Coronary artery (tissue), 2 donors: Measurements from ENCODE around the gene FLT3.

Experiments
- DNase-seq: peaks from one replicate; pipeline ENCODE4 v3.0.0-alpha.2; 2017; ENCODE audit warnings: low spot score
- H3K27ac ChIP-seq, 2 donors: fragments of 200-600 bp; sonication (generic); one replicate each; pipeline ENCODE4 v1.5.1; 2016 to 2019
- H3K4me3 ChIP-seq: fragments of 200-600 bp; sonication (generic); 2 replicates; pipeline ENCODE4 v1.5.1; 2016; ENCODE audit warnings: mild to moderate bottlenecking, moderate library complexity
- TF ChIP-seq, protein P1 (sequence below): fragments of 200-600 bp; sonication (generic); IDR thresholded peaks from one replicate; pipeline ENCODE4 v1.5.1; 2019; ENCODE audit warnings: antibody characterized with exemption

The FLT3 gene

GRCh38 chr13:28002886-28003698 lies 97.3 kb downstream of the FLT3 start:
- DNase-seq: no peak
- H3K4me3 ChIP-seq: no peak overlapping the region
- H3K27ac ChIP-seq: no peak overlapping the region
- TF ChIP-seq, protein P1, sequence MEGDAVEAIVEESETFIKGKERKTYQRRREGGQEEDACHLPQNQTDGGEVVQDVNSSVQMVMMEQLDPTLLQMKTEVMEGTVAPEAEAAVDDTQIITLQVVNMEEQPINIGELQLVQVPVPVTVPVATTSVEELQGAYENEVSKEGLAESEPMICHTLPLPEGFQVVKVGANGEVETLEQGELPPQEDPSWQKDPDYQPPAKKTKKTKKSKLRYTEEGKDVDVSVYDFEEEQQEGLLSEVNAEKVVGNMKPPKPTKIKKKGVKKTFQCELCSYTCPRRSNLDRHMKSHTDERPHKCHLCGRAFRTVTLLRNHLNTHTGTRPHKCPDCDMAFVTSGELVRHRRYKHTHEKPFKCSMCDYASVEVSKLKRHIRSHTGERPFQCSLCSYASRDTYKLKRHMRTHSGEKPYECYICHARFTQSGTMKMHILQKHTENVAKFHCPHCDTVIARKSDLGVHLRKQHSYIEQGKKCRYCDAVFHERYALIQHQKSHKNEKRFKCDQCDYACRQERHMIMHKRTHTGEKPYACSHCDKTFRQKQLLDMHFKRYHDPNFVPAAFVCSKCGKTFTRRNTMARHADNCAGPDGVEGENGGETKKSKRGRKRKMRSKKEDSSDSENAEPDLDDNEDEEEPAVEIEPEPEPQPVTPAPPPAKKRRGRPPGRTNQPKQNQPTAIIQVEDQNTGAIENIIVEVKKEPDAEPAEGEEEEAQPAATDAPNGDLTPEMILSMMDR: no peak

DNA sequence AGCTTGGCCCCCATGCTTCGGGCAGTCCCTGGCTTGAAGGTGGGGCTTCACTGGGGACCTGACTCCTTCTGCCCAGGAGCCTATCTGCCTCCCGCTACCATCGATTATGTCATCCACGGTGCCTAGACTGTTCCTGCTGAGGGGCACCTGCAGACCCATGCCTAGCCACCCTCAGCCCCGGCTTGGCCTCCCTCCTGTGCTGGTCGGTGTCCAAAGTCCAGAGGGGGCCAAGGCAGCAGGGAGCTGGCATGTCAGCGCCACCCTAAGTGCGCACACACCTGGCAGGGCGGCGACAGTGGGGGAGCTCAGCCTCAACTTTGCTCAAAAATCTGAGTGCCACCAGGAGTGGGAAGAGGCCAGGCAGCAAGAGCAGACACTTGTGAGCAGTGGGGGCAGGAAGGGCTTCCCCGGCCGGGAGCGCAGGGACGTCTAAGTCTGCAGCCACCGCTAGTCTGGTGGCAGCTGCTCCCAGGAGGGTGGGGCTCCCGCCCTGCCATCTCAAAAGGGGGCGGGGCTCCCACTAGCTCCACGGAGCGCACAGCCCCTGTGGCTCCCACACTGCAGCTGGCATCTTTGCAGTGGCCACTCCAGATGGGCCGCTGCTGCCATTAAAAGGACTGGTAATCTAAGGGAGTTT lies 98.4 kb downstream of the FLT3 start:
- TF ChIP-seq, protein P1: no peak
- no peak for DNase-seq
- no peak overlapping the region for H3K27ac ChIP-seq
- H3K4me3 ChIP-seq: no peak overlapping the region

DNA sequence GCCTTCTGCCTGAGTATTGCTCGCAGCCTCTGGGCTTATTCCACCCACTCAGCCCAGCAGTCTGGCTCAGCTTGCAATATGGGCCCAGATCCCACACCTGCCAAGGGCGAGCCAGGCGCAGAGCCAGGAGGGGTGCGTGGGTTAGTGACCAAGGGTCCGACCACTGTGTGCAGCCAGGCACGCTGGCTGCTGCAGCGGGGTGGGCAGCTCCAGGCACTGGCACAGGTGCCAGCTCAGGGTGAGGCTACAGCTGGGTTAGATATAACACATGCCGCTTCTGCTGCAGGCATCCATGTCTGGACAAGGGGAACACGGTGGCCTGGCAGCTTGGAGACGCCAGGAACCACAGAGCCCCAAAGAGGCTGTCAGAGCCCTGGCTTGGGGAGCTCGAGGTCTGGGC lies 99.3 kb downstream of the FLT3 start:
- Histone ChIP-seq H3K4me3 (no peak overlapping the region), H3K27ac (no peak overlapping the region)
- no peak for DNase-seq
- TF ChIP-seq, protein P1: no peak

DNA sequence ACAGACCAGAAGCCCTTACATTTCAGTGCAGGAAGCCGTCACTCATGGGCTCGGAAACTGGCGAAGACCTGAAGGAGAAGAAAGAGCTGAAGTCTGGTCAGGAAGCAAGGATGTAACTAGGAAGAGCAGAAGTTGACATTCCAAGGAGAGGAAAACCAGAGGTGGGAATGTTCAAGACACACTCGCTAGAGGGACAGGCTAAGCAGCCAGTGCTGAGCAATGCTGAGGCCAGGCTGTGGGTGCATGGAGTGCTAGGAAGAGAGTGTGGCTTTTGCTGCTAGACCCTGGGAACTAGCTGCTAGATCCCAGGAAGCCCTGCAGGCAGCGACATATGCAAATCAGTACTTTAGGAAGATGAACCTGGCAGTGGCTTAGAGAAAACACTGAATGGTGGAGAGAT lies 99.8 kb downstream of the FLT3 start:
- TF ChIP-seq, protein P1: no peak
- no peak overlapping the region for H3K4me3 ChIP-seq
- H3K27ac ChIP-seq: no peak overlapping the region
- no peak for DNase-seq

DNA sequence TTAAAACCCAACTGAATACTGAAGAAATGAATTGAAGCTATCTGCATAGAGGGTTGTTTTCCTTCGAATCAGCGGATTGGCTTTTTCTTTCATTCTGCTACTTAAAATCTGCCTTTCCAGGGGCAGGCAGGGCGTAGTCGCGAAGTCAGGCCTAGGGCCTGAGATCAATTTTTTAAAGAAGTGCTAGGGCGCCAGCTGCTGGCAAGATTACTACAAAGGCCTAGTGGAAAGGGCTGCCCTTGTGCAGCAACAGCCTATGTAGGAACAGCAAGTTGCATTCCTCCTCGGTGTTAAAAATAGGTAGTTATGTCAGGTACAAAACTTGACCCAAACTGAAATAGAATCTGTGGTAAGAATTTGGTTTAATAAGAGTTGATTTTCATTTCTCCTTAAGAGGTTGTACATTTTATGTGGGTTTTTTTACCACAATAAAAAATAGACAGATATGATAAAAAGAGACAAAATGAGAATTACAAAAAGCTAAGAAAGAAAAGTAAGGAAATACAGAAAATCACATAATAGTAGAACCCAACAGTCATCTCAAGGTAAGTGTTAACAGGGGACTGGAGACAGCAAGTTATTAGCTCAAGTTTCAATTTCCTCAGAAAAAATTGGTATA lies 102.4 kb downstream of the FLT3 start:
- H3K4me3 ChIP-seq: no peak overlapping the region
- H3K27ac ChIP-seq: no peak overlapping the region
- TF ChIP-seq, protein P1: no peak
- DNase-seq: no peak

DNA sequence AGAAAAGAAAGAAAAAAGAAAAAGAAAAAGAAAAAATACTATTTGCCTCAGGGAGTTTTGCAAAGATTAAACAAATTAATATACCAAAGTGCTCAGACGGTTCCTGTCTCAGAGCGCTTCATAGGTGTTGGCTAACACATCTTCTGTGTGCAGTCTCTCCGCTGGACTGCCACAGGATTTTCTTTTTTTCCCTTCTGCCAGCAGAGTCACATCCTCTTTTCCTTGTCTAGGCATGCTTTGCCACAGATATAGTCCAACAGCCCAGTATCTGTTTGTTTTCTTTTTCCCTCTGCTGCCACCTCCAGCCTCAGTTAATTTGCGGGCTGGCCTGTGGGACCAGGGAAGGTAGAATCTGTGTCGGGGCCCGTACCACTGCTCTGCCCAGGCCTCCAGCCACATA lies 108.5 kb downstream of the FLT3 start:
- TF ChIP-seq, protein P1: no peak
- Histone ChIP-seq H3K27ac (no peak overlapping the region), H3K4me3 (no peak overlapping the region)
- DNase-seq: no peak
